Myometrial cell (primary cell): ENCODE results near the gene VKORC1L1. TPM values are rescaled to one million over a fixed set of nuclear protein-coding genes. Genes with fewer than 3 reads are reported as not detected.

Source experiments
- total RNA-seq: library from RNA; depleted of rRNA; stranded (reverse); fragments of >200 nt; gene quantifications from 2 replicates; pipeline ENCODE4 v1.2.3, GENCODE V29; 2015

VKORC1L1 gene
- 9.8 and 14.9 TPM in 2 replicates for total RNA-seq

GRCh38 chr7:65872776-65873581, at the start of gene VKORC1L1:
VKORC1L1 (plus strand) TSS chr7:65873074; CDS start chr7:65873372, 298 bp downstream.

GRCh38 chr7:65981965-65982792, 109.3 kb downstream of the VKORC1L1 start, which contains the start of gene GUSB:
GUSB (minus strand) TSS chr7:65982213; CDS start chr7:65982183, 30 bp downstream.

Other genes starting within 250 kb of the VKORC1L1 start
- 16.1 and 25.0 TPM in 2 replicates for gene GUSB, start 109.1 kb downstream of the VKORC1L1 start, total RNA-seq
- gene ASL, start 202.7 kb downstream of the VKORC1L1 start, total RNA-seq: 58.5 and 66.6 TPM in 2 replicates
- gene CRCP, start 241.8 kb downstream of the VKORC1L1 start, total RNA-seq: 29.1 and 37.2 TPM in 2 replicates